ENCODE data around the gene TEX22.

The TEX22 gene

GRCh38 chr14:105353136-105353535, 45.2 kb upstream of the TEX22 start:
- no peak for DNase-seq (ENCODE audit: low read depth)
- H3K4me3 ChIP-seq (ENCODE audit: low read length) = no peak overlapping the region
- TF ChIP-seq CTCF (conservative IDR thresholded peaks at IDR 0.05; ENCODE audit: low read length) = no peak

- TF ChIP-seq CTCF (conservative IDR thresholded peaks at IDR 0.05; ENCODE audit: low read length) = no peak
- no peak overlapping the region for H3K4me3 ChIP-seq (ENCODE audit: low read length)
- no peak for DNase-seq (ENCODE audit: low read depth)
Measured at GRCh38 chr14:105354541-105354940, 43.8 kb upstream of the TEX22 start.

GRCh38 chr14:105355049-105355575, 43.2 kb upstream of the TEX22 start:
- no peak for TF ChIP-seq CTCF (conservative IDR thresholded peaks at IDR 0.05; ENCODE audit: low read length)
- no peak overlapping the region for H3K4me3 ChIP-seq (ENCODE audit: low read length)
- no peak for DNase-seq (ENCODE audit: low read depth)

GRCh38 chr14:105355850-105356604, 42.3 kb upstream of the TEX22 start:
- H3K4me3 ChIP-seq (ENCODE audit: low read length) = no peak overlapping the region
- no peak for DNase-seq (ENCODE audit: low read depth)
- TF ChIP-seq CTCF (conservative IDR thresholded peaks at IDR 0.05; ENCODE audit: low read length) = no peak

GRCh38 chr14:105356927-105357326, 41.4 kb upstream of the TEX22 start:
- TF ChIP-seq CTCF (conservative IDR thresholded peaks at IDR 0.05; ENCODE audit: low read length) = no peak
- H3K4me3 ChIP-seq (ENCODE audit: low read length) = no peak overlapping the region
- DNase-seq (ENCODE audit: low read depth) = no peak

GRCh38 chr14:105357626-105358025, 40.7 kb upstream of the TEX22 start:
- TF ChIP-seq CTCF (conservative IDR thresholded peaks at IDR 0.05; ENCODE audit: low read length) = no peak
- DNase-seq (ENCODE audit: low read depth) = no peak

GRCh38 chr14:105358140-105358846, 40.0 kb upstream of the TEX22 start:
- H3K4me3 ChIP-seq (ENCODE audit: low read length) = no peak overlapping the region
- no peak for DNase-seq (ENCODE audit: low read depth)
- TF ChIP-seq CTCF (conservative IDR thresholded peaks at IDR 0.05; ENCODE audit: low read length) = no peak

More at GRCh38 chr14:105357626-105358025, 40.7 kb upstream of the TEX22 start:
- no peak overlapping the region for H3K4me3 ChIP-seq (ENCODE audit: low read length)

All from AG10803 (cell line).